Measurements from ENCODE around the gene LRMDA.

Gene LRMDA

DNA sequence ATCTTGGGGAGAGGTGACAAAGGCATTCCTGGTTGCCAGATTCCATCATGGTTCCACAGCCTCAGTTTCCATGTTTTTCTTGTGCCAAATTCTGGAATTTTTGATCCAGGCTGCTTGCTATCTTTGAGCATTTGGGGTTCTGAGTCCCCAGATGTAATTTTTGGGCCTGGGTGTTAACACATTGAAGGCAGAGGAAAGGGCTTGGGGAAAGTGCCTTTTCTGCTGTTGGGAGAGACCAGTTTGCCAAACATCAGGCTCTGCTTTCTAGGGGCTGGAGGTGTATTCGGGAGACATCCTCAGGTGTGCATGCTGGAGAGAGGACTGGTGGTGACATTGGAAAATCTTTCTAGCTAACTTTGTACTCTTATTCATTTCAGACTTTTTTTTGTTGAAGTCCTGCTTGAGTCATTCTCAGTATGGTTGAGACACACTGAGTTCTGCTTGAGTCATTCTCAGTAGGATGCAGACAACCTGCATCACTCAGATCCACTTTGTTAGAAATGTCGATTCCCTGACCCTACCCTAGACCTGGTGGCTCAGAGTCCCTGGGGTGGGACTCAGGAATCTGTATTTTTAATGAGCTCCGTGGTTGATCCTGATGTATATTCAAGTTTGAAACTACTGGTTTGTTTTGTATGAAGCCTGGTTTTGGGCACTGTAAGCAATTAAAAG lies 101.0 kb downstream of the LRMDA start:
- Histone ChIP-seq H4K20me1 (ENCODE audit: insufficient read depth) (no peaks in the 10 kb centered on the region), H3K79me2 (ENCODE audit: insufficient read depth, low read depth) (no peaks in the 10 kb centered on the region), H3K27ac (no peak overlapping the region), H3K4me2 (no peak overlapping the region), H3K36me3 (ENCODE audit: insufficient read depth) (no peaks in the 10 kb centered on the region), H3K27me3 (ENCODE audit: insufficient read depth, low read depth) (no peaks in the 10 kb centered on the region), H3K9ac (no peak overlapping the region), H3K4me1 (ENCODE audit: low read depth, poor library complexity, severe bottlenecking) (peaks cover 8% of the 10 kb centered on the region), H3K4me3 (IDR thresholded peaks at IDR 0.05; ENCODE audit: insufficient read depth, low read depth, low read length) (no peak overlapping the region), H2AFZ (ENCODE audit: low read depth) (no peak overlapping the region)
- TF ChIP-seq CTCF (conservative IDR thresholded peaks at IDR 0.05; ENCODE audit: low read depth, low read length), result no peak

- Histone ChIP-seq H3K36me3 (ENCODE audit: insufficient read depth) (no peaks in the 10 kb centered on the region), H3K4me3 (IDR thresholded peaks at IDR 0.05; ENCODE audit: insufficient read depth, low read depth, low read length) (no peak overlapping the region), H3K27ac (no peak overlapping the region), H3K9ac (no peak overlapping the region), H4K20me1 (ENCODE audit: insufficient read depth) (no peaks in the 10 kb centered on the region), H2AFZ (ENCODE audit: low read depth) (no peak overlapping the region), H3K4me1 (ENCODE audit: low read depth, poor library complexity, severe bottlenecking) (no peaks in the 10 kb centered on the region), H3K27me3 (ENCODE audit: insufficient read depth, low read depth) (no peaks in the 10 kb centered on the region), H3K79me2 (ENCODE audit: insufficient read depth, low read depth) (no peaks in the 10 kb centered on the region), H3K4me2 (no peak overlapping the region)
- no peak for TF ChIP-seq CTCF (conservative IDR thresholded peaks at IDR 0.05; ENCODE audit: low read depth, low read length)
Observed at GRCh38 chr10:75538144-75538543, 106.7 kb downstream of the LRMDA start.

GRCh38 chr10:75538765-75539164 lies 107.3 kb downstream of the LRMDA start:
- Histone ChIP-seq H3K27me3 (ENCODE audit: insufficient read depth, low read depth) (no peaks in the 10 kb centered on the region), H3K36me3 (ENCODE audit: insufficient read depth) (no peaks in the 10 kb centered on the region), H3K27ac (no peak overlapping the region), H2AFZ (ENCODE audit: low read depth) (no peak overlapping the region), H4K20me1 (ENCODE audit: insufficient read depth) (no peaks in the 10 kb centered on the region), H3K79me2 (ENCODE audit: insufficient read depth, low read depth) (no peaks in the 10 kb centered on the region), H3K4me3 (IDR thresholded peaks at IDR 0.05; ENCODE audit: insufficient read depth, low read depth, low read length) (no peak overlapping the region), H3K9ac (no peak overlapping the region), H3K4me2 (no peak overlapping the region), H3K4me1 (ENCODE audit: low read depth, poor library complexity, severe bottlenecking) (no peaks in the 10 kb centered on the region)
- TF ChIP-seq CTCF (conservative IDR thresholded peaks at IDR 0.05; ENCODE audit: low read depth, low read length), result no peak

GRCh38 chr10:75540357-75540966 lies 109.0 kb downstream of the LRMDA start:
- H3K9ac ChIP-seq, result no peak overlapping the region
- H3K4me2 ChIP-seq, result no peak overlapping the region
- H2AFZ ChIP-seq (ENCODE audit: low read depth), result no peak overlapping the region
- peak; percentile 18; the same call in 1 of the 2 replicates for TF ChIP-seq CTCF (conservative IDR thresholded peaks at IDR 0.05; ENCODE audit: low read depth, low read length)
- H3K4me3 ChIP-seq (IDR thresholded peaks at IDR 0.05; ENCODE audit: insufficient read depth, low read depth, low read length), result no peak overlapping the region
- no peaks in the 10 kb centered on the region for H4K20me1 ChIP-seq (ENCODE audit: insufficient read depth)
- no peaks in the 10 kb centered on the region for H3K79me2 ChIP-seq (ENCODE audit: insufficient read depth, low read depth)
- peaks cover 13% of the 10 kb centered on the region for H3K4me1 ChIP-seq (ENCODE audit: low read depth, poor library complexity, severe bottlenecking)
- H3K27me3 ChIP-seq (ENCODE audit: insufficient read depth, low read depth), result no peaks in the 10 kb centered on the region
- H3K27ac ChIP-seq, result no peak overlapping the region
- no peaks in the 10 kb centered on the region for H3K36me3 ChIP-seq (ENCODE audit: insufficient read depth)
